ENCODE measurements around the gene MAP2K1.

GRCh38 chr15:66508293-66508883 is 121.7 kb downstream of the MAP2K1 start:
- no peak for TF ChIP-seq CTCF (conservative IDR thresholded peaks at IDR 0.05 in 1 of 2, IDR thresholded peaks at IDR 0.05 in 1 of 2; ENCODE audit: low read depth in 1 of 2, low read length in 2 of 2)
- no peak for TF ChIP-seq EZH2 (IDR thresholded peaks at IDR 0.05; ENCODE audit: low read length, missing control alignments)

Data from fibroblast of lung (primary cell).